Spleen (tissue), 11 donors: ENCODE results near the gene SYNJ1. TPM values are rescaled to one million over a fixed set of nuclear protein-coding genes. Genes with fewer than 3 reads are reported as not detected.

Source experiments
- DNase-seq: peaks from one replicate; pipeline ENCODE4 v3.0.0-alpha.2; 2020
- H3K27ac ChIP-seq, 8 donors: fragments of 200-600 bp; sonication (generic) in 7 of 8; 1 replicate in 4 of 8; 2 replicates in 4 of 8; pipeline versions ENCODE4 v1.5.0 to v1.8.0; 2016 to 2021; ENCODE audit warnings: inconsistent platforms in 4 of 8, mild to moderate bottlenecking in 4 of 8, moderate library complexity in 1 of 8
- H3K27me3 ChIP-seq, 7 donors: fragments of 200-600 bp; sonication (generic) in 6 of 7; replicated peaks in 1 of 7; 1 replicate in 4 of 7; 2 replicates in 3 of 7; pipeline versions ENCODE4 v1.5.0 to v1.8.0; 2016 to 2021; ENCODE audit warnings: inconsistent platforms in 3 of 7, mild to moderate bottlenecking in 1 of 7
- H3K36me3 ChIP-seq, 6 donors: fragments of 200-600 bp; sonication (generic) in 5 of 6; 1 replicate in 4 of 6; 2 replicates in 2 of 6; pipeline versions ENCODE4 v1.5.0 to v1.8.0; 2016 to 2021; ENCODE audit warnings: inconsistent platforms in 2 of 6
- H3K4me1 ChIP-seq, 6 donors: fragments of 200-600 bp; sonication (generic) in 5 of 6; 1 replicate in 3 of 6; 2 replicates in 3 of 6; pipeline versions ENCODE4 v1.5.0 to v1.8.0; 2016 to 2021; ENCODE audit warnings: inconsistent platforms in 3 of 6
- H3K4me3 ChIP-seq, 8 donors: fragments of 200-600 bp; sonication (generic) in 7 of 8; 1 replicate in 4 of 8; 2 replicates in 4 of 8; pipeline versions ENCODE4 v1.5.0 to v1.8.0; 2016 to 2021; ENCODE audit warnings: inconsistent platforms in 4 of 8, mild to moderate bottlenecking in 4 of 8, moderate library complexity in 2 of 8
- H3K9me3 ChIP-seq, 8 donors: fragments of 200-600 bp; sonication (generic) in 7 of 8; 1 replicate in 4 of 8; 2 replicates in 4 of 8; pipeline versions ENCODE4 v1.5.0 to v1.8.0; 2016 to 2021; ENCODE audit warnings: inconsistent platforms in 4 of 8
- POLR2A ChIP-seq, 3 donors: fragments of 450-650 bp; IDR thresholded peaks; one replicate each; pipeline ENCODE4 v1.5.1; 2017; ENCODE audit warnings: antibody characterized with exemption in 3 of 3, mild to moderate bottlenecking in 1 of 3
- POLR2AphosphoS5 ChIP-seq, 3 donors: sonication (generic); formaldehyde crosslinking; IDR thresholded peaks; one replicate each; pipeline ENCODE4 v1.5.1; 2017; ENCODE audit warnings: antibody characterized with exemption in 3 of 3
- WGBS, 5 donors: extraction: QIAGEN DNeasy Blood & Tissue Kit in 3 of 5; methylation state at CpG; one replicate each; pipeline versions ENCODE4 v1.1.5 to v1.1.7; 2013 to 2018; 5-methylcytosine and 5-hydroxymethylcytosine counted together
- intact Hi-C: fragments of 100-400 bp; cut with DNase I; formaldehyde crosslinking; loops from one replicate; pipeline ENCODE4 v1.15.0; 2023; ENCODE audit warnings: low total_unique reads
- polyA plus RNA-seq, 3 donors: library from polyadenylated mRNA; stranded (reverse); fragments of 200-250 nt; gene quantifications; one replicate each; pipeline ENCODE4 v1.2.1, GENCODE V29; 2013
- total RNA-seq, 7 donors: library from RNA; depleted of rRNA in 3 of 7; stranded (reverse); fragments of >200 nt in 3 of 7; fragmentation: NEBNext Ultra II Directional in 4 of 7; extraction: Animal tissue kit (Norgen Biotek cat#: 25700) in 4 of 7; gene quantifications; one replicate each; pipeline versions ENCODE4 v1.1.0 to v1.2.1, GENCODE V29; 2016 to 2021
- TF ChIP-seq, protein P1 (sequence below), 11 experiments: fragments of 200-600 bp in 7 of 11; fragments of 450-650 bp in 4 of 11; sonication (generic) in 4 of 11; IDR thresholded peaks in 8 of 11; conservative IDR thresholded peaks in 3 of 11; 1 replicate in 7 of 11; 2 replicates in 4 of 11; pipeline versions ENCODE4 v1.4.0 to v1.8.0; 2016 to 2021; ENCODE audit warnings: antibody characterized with exemption in 11 of 11, inconsistent platforms in 4 of 11, mild to moderate bottlenecking in 1 of 11
- donor health status: healthy with polysubstance abuse.
- donor health status: DM: no; HTN: no; CAD: no; lungs with moderate emphysema.
- donor health status: DM: no; HTN: no; CAD: no.
- donor health status: Bipolar disorder and iron deficiency.
- donor health status: healthy.
- donor health status: DM: no; HTN: no; CAD: no.
- donor health status: DM: yes; HTN: yes; CAD: no.

The SYNJ1 gene
- total and polyA plus RNA-seq, 10 donors: 3.3 to 30.3 (median 18.7) TPM

DNA sequence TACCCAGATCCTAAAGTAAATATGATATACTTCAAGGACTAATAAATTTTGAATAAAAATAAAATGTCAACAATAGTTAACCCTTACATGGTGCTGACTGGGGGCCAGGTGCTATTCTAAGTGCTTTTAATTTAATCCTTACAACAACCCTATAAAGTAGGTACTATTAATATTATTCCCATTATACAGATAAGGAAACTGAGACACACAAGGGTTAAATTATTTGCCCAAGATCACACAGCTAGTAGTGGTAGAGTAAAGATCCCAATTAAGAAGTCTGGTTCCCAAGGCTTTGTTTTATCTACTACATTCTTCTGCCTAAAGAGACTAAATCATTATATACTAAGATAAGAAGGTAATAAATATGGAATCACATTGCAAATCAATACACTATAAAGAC, 34.2 kb downstream of the SYNJ1 start:
- Histone ChIP-seq H3K27ac (no peak overlapping the region), H3K4me3 (no peak overlapping the region), H3K9me3 (no peaks in the 10 kb centered on the region), H3K27me3 (no peaks in the 10 kb centered on the region), H3K4me1 (no peaks in the 10 kb centered on the region), H3K36me3 (peaks cover 0 to 95% (median 19%) of the 10 kb centered on the region in 6 donors)
- no peak for DNase-seq
- TF ChIP-seq, protein P1, sequence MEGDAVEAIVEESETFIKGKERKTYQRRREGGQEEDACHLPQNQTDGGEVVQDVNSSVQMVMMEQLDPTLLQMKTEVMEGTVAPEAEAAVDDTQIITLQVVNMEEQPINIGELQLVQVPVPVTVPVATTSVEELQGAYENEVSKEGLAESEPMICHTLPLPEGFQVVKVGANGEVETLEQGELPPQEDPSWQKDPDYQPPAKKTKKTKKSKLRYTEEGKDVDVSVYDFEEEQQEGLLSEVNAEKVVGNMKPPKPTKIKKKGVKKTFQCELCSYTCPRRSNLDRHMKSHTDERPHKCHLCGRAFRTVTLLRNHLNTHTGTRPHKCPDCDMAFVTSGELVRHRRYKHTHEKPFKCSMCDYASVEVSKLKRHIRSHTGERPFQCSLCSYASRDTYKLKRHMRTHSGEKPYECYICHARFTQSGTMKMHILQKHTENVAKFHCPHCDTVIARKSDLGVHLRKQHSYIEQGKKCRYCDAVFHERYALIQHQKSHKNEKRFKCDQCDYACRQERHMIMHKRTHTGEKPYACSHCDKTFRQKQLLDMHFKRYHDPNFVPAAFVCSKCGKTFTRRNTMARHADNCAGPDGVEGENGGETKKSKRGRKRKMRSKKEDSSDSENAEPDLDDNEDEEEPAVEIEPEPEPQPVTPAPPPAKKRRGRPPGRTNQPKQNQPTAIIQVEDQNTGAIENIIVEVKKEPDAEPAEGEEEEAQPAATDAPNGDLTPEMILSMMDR (IDR thresholded peaks at IDR 0.05 in 8 of 11, conservative IDR thresholded peaks at IDR 0.05 in 3 of 11): no peak
- TF ChIP-seq POLR2AphosphoS5 (IDR thresholded peaks at IDR 0.05): no peak
- no peak for TF ChIP-seq POLR2A (IDR thresholded peaks at IDR 0.05)
- intact Hi-C loops: no loop called here

DNA sequence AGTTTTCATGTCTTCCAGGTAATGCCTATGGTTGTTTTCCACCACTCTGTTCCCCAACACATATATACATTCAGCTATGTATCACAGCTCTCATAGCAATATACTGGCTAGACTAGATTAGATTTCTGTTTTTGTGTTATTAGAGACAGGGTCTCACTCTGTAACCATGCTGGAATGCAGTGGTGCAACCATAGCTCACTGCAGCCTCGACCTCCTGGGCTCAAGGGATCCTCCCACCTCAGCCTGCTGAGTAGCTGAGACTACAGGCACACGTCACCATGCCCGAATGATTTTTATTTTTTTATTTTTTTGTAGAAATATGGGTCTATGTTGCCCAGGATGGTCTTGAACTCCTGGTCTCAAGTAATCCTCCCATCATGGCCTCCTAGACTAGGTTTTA, 37.7 kb downstream of the SYNJ1 start:
- H3K36me3 ChIP-seq: peaks cover 0 to 100% (median 31%) of the 10 kb centered on the region in 6 donors

DNA sequence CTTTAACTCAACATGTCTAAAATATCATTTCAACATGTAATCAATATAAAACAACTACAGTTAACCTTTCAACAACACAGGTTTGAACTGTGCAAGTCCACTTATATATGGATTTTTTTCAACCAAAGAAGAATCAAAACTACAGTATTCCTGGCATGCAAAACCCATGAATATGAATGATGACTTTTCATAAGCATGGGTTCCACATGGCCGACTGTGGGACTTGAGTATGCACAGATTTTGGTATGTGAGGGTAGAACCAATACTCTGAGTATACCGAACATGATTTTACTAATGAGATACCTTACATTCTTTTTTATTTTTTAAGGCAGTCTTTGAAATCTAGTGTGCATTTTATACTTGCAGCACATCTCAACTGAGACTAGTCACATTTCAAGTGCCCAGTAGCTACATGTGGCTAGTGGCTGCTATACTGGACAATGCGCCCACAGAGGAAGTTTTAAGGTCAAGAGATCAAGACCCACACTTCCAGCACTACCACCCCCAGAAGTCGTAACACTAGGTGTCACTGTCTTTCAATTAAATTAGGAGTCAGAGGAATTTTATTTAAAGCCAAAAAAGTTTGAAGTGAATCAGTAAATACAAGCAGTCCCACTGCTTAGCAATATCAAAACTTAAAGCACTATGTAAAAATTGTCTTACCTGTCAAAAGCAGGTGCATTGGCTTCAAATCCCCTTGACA, 40.0 kb downstream of the SYNJ1 start:
- no peak for TF ChIP-seq POLR2AphosphoS5 (IDR thresholded peaks at IDR 0.05)
- TF ChIP-seq, protein P1 (IDR thresholded peaks at IDR 0.05 in 8 of 11, conservative IDR thresholded peaks at IDR 0.05 in 3 of 11): peak in 4 of 11 experiments; percentile 8 to 41 (median 22)
- Histone ChIP-seq H3K36me3 (peaks cover 0 to 92% (median 29%) of the 10 kb centered on the region in 6 donors), H3K4me1 (no peaks in the 10 kb centered on the region), H3K27me3 (no peaks in the 10 kb centered on the region), H3K4me3 (no peak overlapping the region), H3K9me3 (no peaks in the 10 kb centered on the region), H3K27ac (no peak overlapping the region)
- intact Hi-C loops: no loop called here
- DNase-seq: no peak
- 66 to 85% (median 74%) methylated on average over 4 of the region's 4 CpGs for WGBS, 5 donors

More for the DNA sequence above, 37.7 kb downstream of the SYNJ1 start:
- TF ChIP-seq, protein P1 (IDR thresholded peaks at IDR 0.05 in 8 of 11, conservative IDR thresholded peaks at IDR 0.05 in 3 of 11): no peak
- TF ChIP-seq POLR2A (IDR thresholded peaks at IDR 0.05): no peak
- no peak for TF ChIP-seq POLR2AphosphoS5 (IDR thresholded peaks at IDR 0.05)
- H3K4me1 ChIP-seq: no peaks in the 10 kb centered on the region
- H3K27me3 ChIP-seq: no peaks in the 10 kb centered on the region
- no peak overlapping the region for H3K27ac ChIP-seq
- DNase-seq: no peak
- H3K4me3 ChIP-seq: no peak overlapping the region
- intact Hi-C loops: no loop called here
- no peaks in the 10 kb centered on the region for H3K9me3 ChIP-seq
- WGBS, 5 donors: 32 to 94% (median 53%) methylated on average over 3 of the region's 3 CpGs

DNA sequence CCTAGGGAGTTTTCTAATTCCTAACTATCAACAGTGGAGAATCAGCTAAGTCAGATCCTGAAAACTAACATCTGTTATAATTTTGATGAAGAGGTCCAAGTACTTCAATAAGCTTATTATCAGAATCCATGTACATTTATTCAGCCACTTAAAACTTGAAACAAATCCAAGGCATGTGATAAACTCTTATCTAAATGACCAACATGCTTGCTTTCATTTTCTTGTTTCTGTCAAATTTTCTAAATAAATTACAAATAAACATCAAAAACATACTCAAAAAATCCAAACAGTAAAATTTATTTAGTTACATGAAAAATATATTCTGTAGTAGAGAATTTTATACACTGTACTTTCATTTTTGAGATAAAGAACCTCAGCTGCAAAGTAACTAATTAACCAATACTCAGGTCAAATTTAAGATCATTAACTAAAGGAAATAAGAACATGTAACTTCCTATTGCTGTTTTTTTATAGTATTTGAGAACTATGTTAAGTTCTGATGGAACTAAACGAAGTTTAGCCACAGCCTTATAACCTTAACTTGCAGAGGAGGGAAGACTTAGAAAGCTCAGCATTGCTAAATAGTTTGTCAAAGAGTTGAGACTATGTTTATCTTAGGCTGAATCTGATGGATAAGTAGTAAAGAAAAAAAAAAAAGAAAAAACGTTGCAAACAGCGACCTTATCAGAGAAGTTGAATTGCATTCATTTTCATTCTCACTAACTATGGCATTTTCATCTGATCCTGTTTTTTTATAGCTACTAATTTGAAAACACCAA, 44.9 kb downstream of the SYNJ1 start:
- H3K36me3 ChIP-seq: peaks cover 0 to 83% (median 17%) of the 10 kb centered on the region in 6 donors
- H3K4me1 ChIP-seq: peaks cover 0 to 4% (median 0%) of the 10 kb centered on the region in 6 donors
- WGBS, 5 donors: 30 to 51% (median 40%) methylated on average over 3 of the region's 3 CpGs
- H3K27ac ChIP-seq: peak overlapping the region in 3 of 8 donors; percentile 3 to 44 (median 9)
- H3K9me3 ChIP-seq: no peaks in the 10 kb centered on the region
- intact Hi-C loops: no loop called here
- H3K4me3 ChIP-seq: peak overlapping the region in 1 of 8 donors; percentile 2
- no peaks in the 10 kb centered on the region for H3K27me3 ChIP-seq
- no peak for DNase-seq
- TF ChIP-seq, protein P1 (IDR thresholded peaks at IDR 0.05 in 8 of 11, conservative IDR thresholded peaks at IDR 0.05 in 3 of 11): no peak
- TF ChIP-seq POLR2A (IDR thresholded peaks at IDR 0.05) (no peak), POLR2AphosphoS5 (IDR thresholded peaks at IDR 0.05) (no peak)
